CD4-positive, alpha-beta T cell treated with Interleukin-15 for 1 hour (primary cell): ENCODE data around the gene FOLR1.
"Not testable (repeated sequence)": the region's sequence is repeated elsewhere in the genome, so short reads cannot be mapped to it uniquely, and the experiment has no call there.

ENCODE experiments used
- DNase-seq: peaks from one replicate; pipeline ENCODE4 v3.0.0-alpha.2; 2020

FOLR1 gene

DNA sequence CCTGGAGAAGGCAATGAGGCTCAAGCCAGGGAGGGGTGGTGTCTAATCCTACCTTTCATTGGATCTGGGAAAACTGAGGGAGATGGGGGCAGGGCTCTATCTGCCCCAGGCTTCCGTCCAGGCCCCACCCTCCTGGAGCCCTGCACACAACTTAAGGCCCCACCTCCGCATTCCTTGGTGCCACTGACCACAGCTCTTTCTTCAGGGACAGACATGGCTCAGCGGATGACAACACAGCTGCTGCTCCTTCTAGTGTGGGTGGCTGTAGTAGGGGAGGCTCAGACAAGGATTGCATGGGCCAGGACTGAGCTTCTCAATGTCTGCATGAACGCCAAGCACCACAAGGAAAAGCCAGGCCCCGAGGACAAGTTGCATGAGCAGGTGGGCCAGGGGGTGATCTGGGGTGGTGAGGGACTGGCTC is at the start of gene FOLR1:
TSS of gene FOLR1 (plus strand) at position 180 of the 421 bp plus-strand sequence. CDS start at position 214, 34 bp downstream.
- DNase-seq, result no peak

- DNase-seq, result not testable (repeated sequence)
Observed at GRCh38 chr11:72142543-72142942, 49.4 kb upstream of the FOLR1 start.

DNA sequence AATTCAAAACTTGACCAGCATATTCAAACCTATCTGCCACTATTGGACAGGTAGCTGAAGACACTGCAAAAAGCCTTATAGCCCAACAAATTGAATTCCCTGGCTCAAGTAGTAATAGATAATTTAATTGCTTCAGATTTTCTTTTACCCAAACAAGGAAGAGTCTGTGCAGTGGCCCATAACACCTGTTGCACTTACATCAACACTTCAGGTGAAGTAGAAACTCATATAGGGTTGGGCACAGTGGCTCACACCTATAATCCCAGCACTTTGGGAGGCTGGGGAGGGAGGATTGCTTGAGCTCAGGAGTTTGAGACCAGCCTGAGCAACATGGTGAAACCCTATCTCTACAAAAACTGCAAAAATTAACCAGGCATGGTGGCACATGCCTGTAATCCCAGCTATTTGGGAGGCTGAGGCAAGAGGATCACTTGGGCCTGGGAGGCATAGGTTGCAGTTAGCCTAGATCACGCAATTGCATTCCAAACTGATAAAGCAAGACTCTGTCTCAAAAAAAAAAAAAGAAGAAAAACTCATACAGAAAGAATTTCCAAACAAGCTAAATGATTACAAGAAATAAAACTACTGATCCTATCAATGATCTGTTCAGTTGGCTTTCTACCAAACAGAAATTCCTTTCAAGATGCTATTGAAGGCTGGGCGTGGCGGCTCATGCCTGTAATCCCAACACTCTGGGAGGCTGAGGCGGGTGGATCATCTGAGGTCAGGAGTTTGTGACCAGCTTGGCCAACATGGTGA is 47.0 kb upstream of the FOLR1 start:
- DNase-seq, result no peak

DNA sequence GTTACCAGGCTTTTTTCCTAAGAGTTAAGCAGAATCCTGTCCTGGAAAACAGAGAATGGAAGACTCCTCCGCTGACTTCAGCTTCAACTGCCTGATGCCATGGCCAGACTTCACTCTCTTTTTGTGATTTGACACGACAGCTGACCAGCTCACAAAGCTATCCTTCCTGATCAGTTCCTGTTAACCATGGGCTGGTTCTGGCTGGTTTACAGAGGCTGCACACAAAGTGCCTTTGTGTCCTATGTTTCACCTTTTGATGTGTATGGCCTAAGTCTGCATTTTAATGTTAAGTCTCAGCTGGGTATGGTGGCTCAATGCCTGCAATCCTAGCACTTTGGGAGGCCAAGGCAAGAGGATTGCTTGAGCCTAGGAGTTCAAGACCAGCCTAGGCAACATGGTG is 45.3 kb upstream of the FOLR1 start:
- no peak for DNase-seq

DNA sequence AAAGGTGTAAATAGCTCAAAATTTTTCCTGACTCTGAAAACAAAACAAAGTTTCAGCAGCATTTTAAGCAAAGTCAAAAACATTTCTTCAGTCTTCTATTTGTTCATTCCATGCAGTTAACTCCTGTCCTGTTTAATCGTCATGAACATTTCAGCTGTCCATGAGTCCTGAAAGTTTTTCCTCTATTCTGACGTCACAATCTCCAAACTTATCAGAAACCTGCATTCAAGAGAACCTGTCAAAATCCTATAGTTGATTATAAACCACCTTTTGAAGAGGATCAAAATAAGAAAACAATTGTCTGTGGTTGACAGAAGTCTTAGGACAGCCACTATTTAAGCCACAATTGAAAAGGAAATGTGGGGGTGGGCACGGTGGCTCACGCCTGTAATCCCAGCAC is 41.1 kb upstream of the FOLR1 start:
- DNase-seq, result no peak

- not testable (repeated sequence) for DNase-seq
Observed at GRCh38 chr11:72153874-72154273, 38.1 kb upstream of the FOLR1 start.

GRCh38 chr11:72154816-72155215 is 37.1 kb upstream of the FOLR1 start:
- DNase-seq, result no peak

DNA sequence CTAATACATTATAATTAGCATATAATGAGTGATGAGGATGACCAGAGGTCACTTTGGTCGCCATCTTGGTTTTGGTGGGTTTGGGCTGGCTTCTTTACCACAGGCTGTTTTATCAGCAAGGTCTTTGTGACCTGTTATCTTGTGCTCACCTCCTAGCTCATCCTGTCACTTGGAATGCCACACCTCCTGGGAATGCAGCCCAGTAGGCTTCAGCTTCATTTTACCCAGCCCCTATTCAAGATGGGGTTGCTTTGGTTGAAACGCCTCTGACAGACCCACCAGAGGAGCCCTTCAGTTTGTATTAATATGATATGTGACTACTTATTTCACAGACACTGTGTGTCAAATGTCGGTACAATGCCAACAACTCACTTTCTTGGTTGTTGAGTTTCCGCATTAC is 36.2 kb upstream of the FOLR1 start:
- DNase-seq, result no peak

- no peak for DNase-seq
Observed at GRCh38 chr11:72157131-72157530, 34.8 kb upstream of the FOLR1 start.

- DNase-seq, result no peak
Observed at GRCh38 chr11:72160319-72160718, 31.6 kb upstream of the FOLR1 start.

GRCh38 chr11:72162891-72163492 is 28.9 kb upstream of the FOLR1 start:
- DNase-seq, result no peak

DNA sequence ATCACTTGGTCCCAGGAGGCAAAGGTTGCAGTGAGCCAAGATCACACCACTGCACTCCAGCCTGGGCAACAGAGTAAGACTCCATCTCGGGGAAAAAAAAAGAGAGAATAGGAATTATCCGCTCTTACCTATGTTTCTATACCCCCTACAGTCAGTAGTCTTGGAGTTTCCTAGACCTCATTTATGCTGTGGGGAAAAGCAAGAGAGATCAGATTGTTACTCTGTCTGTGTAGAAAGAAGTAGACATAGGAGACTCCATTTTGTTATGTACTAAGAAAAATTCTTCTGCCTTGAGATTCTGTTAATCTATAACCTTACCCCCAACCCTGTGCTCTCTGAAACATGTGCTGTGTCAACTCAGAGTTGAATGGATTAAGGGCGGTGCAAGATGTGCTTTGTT is 27.8 kb upstream of the FOLR1 start:
- DNase-seq, result not testable (repeated sequence)

GRCh38 chr11:72169046-72169555 is 22.8 kb upstream of the FOLR1 start:
- DNase-seq, result not testable (repeated sequence)

DNA sequence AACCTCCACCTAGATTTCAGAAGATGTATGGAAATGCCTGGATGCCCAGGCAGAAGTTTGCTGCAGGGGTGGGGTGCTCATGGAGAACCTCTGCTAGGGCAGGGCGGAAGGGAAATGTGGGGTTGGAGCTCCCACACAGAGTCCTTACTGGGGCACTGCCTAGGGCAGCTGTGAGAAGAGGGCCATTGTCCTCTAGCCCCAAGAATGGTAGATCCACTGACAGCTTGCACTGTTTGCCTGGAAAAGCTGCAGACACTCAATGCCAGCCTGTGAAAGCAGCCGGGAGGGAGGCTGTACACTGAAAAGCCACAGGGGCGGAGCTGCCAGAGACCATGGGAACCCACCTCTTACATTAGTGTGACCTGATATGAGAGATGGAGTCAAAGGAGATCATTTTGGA is 22.2 kb upstream of the FOLR1 start:
- DNase-seq, result not testable (repeated sequence)

GRCh38 chr11:72172043-72172442 is 19.9 kb upstream of the FOLR1 start:
- DNase-seq, result not testable (repeated sequence)

DNA sequence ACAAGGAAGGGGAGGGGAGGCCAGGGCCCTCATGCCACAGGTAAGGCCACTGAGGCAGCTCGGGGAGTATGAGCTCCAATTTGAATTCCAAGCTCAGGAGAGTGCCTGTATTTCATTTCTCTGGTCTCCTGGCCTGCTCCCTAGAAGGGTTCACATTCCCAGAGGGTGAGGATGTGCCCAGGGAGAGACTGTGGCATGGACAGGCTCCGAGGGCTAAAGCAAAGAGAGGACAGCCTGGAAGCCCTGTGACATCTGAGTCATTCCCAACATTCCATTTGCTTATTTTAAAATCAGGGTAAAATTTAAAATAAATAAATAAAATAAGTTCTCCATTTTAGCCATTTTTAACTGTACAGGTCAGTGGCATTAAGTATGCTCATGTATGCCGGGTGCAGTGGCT is 18.6 kb upstream of the FOLR1 start:
- no peak for DNase-seq

GRCh38 chr11:72174302-72175070 is 17.5 kb upstream of the FOLR1 start:
- DNase-seq, result no peak

DNA sequence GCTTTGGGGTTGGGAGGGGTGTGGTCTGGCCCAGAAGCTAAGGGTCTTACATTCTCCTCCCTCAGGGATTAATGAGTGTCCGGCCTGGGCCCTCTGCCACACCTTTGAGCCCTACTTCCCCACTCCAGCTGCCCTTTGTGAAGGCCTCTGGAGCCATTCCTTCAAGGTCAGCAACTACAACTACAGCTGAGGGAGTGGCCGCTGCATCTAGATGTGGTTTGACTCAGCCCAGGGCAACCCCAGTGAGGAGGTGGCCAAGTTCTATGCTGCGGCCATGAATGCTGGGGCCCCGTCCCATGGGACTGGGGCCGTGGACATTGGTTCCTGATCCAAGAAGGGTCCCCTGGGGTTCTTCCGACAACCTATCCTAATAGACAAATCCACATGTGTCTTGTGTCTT is 14.3 kb upstream of the FOLR1 start:
- DNase-seq, result no peak

DNA sequence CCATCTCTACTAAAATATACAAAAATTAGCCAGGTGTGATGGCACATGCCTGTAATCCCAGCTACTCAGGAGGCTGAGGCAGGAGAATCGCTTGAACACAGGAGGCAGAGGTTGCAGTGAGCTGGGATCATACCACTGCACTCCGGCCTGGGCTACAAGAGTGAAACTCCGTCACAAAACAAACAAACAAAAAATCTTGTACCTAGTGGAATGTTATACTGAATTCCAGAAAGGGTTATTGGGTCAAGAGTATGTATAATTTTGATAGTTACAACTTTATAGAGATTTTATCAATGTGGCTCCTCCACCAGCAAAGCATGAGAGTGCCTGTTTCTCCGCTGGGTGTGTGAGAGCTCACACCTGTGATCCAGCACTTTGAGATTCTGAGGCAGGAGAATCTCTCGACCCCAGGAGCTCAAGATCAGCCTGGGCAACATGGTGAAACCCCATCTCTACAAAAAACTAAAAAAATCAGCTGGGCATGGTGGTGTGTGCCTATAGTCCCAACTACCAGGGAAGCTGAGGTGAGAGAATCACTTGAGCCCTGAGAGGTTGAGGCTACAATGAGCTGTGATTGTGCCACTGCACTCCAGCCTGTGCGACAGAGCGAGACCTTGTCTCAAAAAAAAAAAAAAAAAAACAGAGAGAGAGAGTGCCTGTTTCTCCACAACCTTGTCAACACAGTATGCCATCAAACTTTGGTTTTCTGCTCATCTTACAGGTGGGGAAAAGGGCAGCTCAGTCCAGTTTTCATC is 12.7 kb upstream of the FOLR1 start:
- DNase-seq, result no peak

GRCh38 chr11:72179804-72180396 is 12.0 kb upstream of the FOLR1 start:
- no peak for DNase-seq

DNA sequence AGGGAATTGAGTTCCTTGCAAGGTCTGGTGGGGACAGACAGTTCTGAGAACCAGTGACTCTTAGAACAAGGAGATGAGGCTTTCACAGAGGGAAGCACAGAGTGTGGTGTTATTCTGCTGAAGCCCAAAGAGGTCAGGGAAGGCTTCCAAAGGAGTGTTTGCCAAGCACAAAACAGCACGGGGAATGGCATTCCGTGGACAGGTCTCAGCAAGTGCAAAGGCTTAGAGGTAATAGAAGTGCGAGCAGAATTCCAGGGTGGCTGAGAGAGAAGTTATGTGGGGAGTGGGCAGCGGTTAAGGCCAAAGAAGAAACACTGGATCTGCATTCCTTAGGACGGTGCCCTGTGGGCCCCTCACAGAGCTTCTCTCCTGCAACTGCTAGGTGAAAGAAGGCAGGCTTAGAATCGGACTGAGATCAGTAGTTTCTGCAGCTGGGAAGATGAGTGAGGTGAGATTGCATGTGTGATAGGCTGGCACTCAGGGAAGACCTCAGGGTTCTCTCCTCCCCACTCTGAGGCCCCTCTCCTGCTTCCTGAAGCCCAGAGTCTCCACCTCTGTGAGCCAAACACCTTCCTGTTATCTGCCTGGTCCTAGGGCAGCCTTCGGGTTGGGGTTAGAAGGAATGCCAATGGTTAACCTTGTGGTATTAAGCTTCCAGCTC is 10.9 kb upstream of the FOLR1 start:
- DNase-seq, result not testable (repeated sequence)

GRCh38 chr11:72181553-72181958 is 10.4 kb upstream of the FOLR1 start:
- not testable (repeated sequence) for DNase-seq
